PFSK-1 (cell line): ENCODE data around the gene SFTPD.

Experiments
- FOXP2 ChIP-seq: optimal IDR thresholded peaks from 2 replicates; pipeline ENCODE3; 2011; ENCODE audit warnings: borderline replicate concordance, control low read depth, inconsistent platforms; ENCODE audit not compliant: insufficient read depth; ENCODE audit errors: extremely low read length, extremely low read depth
- POLR2AphosphoS5 ChIP-seq: IDR thresholded peaks from 2 replicates; pipeline ENCODE4 v1.6.1; 2012; ENCODE audit warnings: low read depth, mild to moderate bottlenecking, control low read depth, low read length, moderate library complexity
- SIN3A ChIP-seq: IDR thresholded peaks from 2 replicates; pipeline ENCODE4 v1.6.1; 2012; ENCODE audit warnings: mild to moderate bottlenecking, low read length, moderate library complexity, borderline replicate concordance; ENCODE audit not compliant: insufficient read depth
- TAF1 ChIP-seq: IDR thresholded peaks from 2 replicates; pipeline ENCODE4 v1.6.1; 2012; ENCODE audit warnings: low read length, control low read depth, borderline replicate concordance; ENCODE audit not compliant: insufficient read depth
- TF ChIP-seq, protein P1 (sequence below), 2 experiments: IDR thresholded peaks; 2 replicates each; pipeline versions ENCODE4 v1.6.1 to v1.8.0; 2011 to 2012; ENCODE audit warnings: low read depth in 2 of 2, low read length in 2 of 2, control low read depth in 1 of 2, inconsistent platforms in 1 of 2, mild to moderate bottlenecking in 1 of 2, moderate library complexity in 1 of 2; ENCODE audit not compliant: insufficient read depth in 1 of 2

Gene SFTPD

DNA sequence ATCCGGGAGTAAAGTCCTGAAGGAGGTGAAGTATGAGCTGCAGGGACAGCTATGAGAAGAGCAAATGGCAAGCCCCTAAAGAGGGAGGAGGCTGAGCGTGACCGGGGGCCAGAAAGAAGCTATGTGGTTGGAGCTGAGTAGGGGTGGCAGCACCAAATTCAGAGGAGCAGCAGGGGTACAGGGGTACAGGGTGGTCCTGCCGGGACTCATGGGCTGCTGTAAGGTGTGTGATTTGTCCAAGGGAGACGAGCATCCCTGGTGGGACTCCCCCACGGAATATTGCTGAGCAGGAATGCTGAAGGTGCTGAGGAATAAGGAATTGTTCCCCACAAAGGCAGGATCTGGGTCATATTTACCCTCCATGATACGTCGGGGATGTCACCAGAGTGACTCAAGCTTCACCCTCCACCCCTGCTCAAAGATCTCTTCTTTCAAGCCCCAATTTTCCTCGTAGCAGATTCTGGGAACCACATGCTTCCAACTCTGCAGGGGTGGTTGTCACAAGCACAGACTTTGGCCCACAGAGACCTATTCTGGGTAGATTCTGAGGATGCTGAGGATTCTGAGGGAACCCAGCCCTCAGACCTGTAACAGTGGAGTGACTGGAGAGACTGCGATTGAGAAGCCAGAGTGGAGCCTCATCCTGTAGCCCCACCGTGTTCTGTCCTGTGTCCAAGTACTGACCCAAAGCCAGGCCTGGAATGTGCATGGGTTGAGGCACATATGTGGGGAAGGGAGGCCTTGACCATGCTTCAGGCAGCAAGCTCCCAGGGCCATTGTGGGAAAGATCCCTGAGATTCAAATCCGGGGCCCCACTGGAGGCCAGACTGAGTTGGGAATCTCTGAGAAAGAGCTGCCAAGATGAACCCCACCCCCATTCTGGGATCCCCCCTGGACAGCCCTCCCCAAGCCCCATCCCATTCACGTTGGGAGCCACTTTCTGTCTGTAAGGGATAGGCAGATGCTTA lies 4.2 kb downstream of the SFTPD start:
- no peak for TF ChIP-seq FOXP2
- TF ChIP-seq SIN3A: no peak
- TF ChIP-seq TAF1: no peak
- TF ChIP-seq, protein P1, sequence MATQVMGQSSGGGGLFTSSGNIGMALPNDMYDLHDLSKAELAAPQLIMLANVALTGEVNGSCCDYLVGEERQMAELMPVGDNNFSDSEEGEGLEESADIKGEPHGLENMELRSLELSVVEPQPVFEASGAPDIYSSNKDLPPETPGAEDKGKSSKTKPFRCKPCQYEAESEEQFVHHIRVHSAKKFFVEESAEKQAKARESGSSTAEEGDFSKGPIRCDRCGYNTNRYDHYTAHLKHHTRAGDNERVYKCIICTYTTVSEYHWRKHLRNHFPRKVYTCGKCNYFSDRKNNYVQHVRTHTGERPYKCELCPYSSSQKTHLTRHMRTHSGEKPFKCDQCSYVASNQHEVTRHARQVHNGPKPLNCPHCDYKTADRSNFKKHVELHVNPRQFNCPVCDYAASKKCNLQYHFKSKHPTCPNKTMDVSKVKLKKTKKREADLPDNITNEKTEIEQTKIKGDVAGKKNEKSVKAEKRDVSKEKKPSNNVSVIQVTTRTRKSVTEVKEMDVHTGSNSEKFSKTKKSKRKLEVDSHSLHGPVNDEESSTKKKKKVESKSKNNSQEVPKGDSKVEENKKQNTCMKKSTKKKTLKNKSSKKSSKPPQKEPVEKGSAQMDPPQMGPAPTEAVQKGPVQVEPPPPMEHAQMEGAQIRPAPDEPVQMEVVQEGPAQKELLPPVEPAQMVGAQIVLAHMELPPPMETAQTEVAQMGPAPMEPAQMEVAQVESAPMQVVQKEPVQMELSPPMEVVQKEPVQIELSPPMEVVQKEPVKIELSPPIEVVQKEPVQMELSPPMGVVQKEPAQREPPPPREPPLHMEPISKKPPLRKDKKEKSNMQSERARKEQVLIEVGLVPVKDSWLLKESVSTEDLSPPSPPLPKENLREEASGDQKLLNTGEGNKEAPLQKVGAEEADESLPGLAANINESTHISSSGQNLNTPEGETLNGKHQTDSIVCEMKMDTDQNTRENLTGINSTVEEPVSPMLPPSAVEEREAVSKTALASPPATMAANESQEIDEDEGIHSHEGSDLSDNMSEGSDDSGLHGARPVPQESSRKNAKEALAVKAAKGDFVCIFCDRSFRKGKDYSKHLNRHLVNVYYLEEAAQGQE (IDR thresholded peaks at IDR 0.05; ENCODE audit: insufficient read depth in 1 of 2, low read depth in 2 of 2, low read length in 2 of 2): no peak
- TF ChIP-seq POLR2AphosphoS5: no peak

DNA sequence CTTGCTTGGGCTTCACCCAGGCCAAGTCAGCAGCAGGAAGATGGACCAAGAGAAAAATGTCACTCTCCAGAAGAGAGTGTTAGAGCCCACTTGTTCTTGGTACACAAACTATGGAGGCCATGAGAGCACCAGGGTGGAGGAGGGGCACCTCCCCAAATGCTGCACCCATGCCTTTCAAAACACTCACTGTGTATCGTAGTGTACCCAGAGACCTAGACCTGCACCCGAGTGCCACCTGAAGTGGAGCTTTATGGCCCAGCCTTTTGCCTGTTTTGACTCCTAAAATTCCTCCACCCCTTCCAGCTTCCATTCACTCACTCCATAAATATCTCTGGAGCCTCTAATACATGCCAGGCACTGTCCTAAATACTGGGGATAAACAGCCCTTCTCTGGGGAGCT lies 5.0 kb downstream of the SFTPD start:
- no peak for TF ChIP-seq POLR2AphosphoS5
- no peak for TF ChIP-seq TAF1
- no peak for TF ChIP-seq SIN3A
- no peak for TF ChIP-seq FOXP2
- TF ChIP-seq, protein P1 (IDR thresholded peaks at IDR 0.05; ENCODE audit: insufficient read depth in 1 of 2, low read depth in 2 of 2, low read length in 2 of 2): no peak

DNA sequence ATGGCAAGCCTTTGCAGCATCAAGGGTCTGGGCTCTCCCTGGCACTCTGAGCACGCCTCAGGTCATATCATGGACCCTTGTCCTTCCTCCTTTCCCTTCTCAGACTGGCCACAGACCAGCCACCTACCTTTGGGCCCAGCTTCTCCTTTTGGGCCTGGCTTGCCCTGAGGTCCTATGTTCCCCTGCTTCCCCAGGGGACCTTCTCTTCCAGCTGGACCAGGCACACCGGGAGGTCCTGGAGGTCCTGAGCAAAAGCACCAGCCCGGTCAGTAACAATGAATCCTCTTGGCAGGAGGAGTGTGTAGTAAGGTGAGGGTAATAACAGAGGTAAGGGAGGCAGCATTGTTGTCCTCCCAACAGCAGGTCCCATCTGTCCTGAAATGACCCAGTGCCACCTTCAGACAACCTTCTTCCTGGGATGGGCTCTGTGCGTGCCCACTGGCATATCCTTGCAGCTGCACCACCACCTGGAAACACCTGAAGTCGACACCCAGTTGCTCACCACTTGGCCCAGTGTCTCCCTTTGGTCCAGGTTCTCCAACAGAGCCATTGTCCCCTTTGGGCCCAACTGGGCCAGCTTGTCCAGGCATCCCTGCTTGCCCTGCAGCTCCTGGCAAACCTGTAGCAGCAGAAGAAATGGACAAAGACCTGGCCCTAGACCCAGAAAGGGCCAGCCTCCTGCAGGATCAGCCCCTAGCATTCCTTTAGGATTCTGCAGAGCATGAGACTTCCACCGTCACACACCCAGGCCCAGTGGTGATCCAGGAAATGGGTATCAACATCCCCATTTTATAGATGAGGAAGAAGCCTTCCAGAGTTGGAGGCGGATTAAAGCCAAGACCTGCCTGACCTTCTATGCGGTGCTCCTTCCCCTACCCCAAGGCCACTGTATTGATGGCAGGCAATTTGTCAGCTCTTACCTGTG lies 6.4 kb downstream of the SFTPD start:
- no peak for TF ChIP-seq FOXP2
- TF ChIP-seq, protein P1 (IDR thresholded peaks at IDR 0.05; ENCODE audit: insufficient read depth in 1 of 2, low read depth in 2 of 2, low read length in 2 of 2): no peak
- no peak for TF ChIP-seq SIN3A
- TF ChIP-seq TAF1: no peak
- no peak for TF ChIP-seq POLR2AphosphoS5

DNA sequence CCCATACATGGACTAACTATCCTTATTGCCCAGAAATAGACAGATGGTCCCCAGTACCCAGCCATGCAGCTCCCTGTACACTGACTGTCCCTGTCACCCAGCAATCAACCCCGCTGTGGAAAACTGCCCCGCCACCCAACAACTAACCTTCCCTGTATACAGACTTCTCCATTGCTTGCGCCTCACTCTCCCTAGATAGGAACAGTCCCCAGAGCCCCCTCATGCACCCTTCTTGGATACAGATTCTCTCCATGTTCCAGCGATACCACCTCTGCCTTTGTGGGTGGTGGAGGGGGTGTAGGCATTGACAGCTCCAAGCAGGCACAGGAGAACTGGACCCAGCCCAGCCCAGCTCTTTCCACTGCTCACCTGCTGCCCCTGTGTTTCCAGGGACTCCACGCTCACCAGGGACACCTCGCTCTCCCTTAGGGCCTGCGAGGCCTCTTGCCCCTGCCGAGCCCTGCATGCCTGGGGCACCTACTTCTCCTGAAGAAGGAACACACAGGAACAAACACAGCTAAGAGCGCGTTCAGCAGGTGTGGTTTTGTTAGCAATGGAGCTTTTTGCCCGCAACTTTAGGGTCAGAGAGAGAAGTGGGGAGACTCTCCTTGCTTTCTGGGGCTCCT lies 7.2 kb downstream of the SFTPD start:
- TF ChIP-seq POLR2AphosphoS5 (no peak), FOXP2 (no peak), SIN3A (no peak), TAF1 (no peak)
- TF ChIP-seq, protein P1 (IDR thresholded peaks at IDR 0.05; ENCODE audit: insufficient read depth in 1 of 2, low read depth in 2 of 2, low read length in 2 of 2): no peak
